Neuronal stem cell (in vitro differentiated cells): ENCODE results near the gene C9orf40.

ENCODE experiments used
- DNase-seq: peaks from one replicate; pipeline ENCODE4 v3.0.0-alpha.2; 2013; ENCODE audit warnings: low spot score
- H2AFZ ChIP-seq: one replicate; pipeline ENCODE4 v1.6.1; 2013; ENCODE audit warnings: mild to moderate bottlenecking, low read length, inconsistent platforms
- H2AK5ac ChIP-seq: 2 replicates; pipeline ENCODE4 v1.6.1; 2013; ENCODE audit warnings: low read depth, mild to moderate bottlenecking, inconsistent platforms, low read length, moderate library complexity, mixed read lengths
- H2BK120ac ChIP-seq: 2 replicates; pipeline ENCODE4 v1.6.1; 2013; ENCODE audit warnings: low read depth, mild to moderate bottlenecking, inconsistent platforms, low read length, moderate library complexity, mixed read lengths
- H2BK12ac ChIP-seq: one replicate; pipeline ENCODE4 v1.6.1; 2013; ENCODE audit warnings: low read length, inconsistent platforms
- H2BK15ac ChIP-seq: 2 replicates; pipeline ENCODE4 v1.6.1; 2013; ENCODE audit warnings: mild to moderate bottlenecking, low read length, inconsistent platforms, mixed read lengths
- H2BK5ac ChIP-seq: one replicate; pipeline ENCODE4 v1.6.1; 2013; ENCODE audit warnings: inconsistent platforms, mild to moderate bottlenecking, low read length, moderate library complexity
- H3K14ac ChIP-seq: one replicate; pipeline ENCODE4 v1.6.1; 2013; ENCODE audit warnings: low read length, inconsistent platforms
- H3K18ac ChIP-seq: 2 replicates; pipeline ENCODE4 v1.6.1; 2013; ENCODE audit warnings: low read length, inconsistent platforms
- H3K23ac ChIP-seq: 2 replicates; pipeline ENCODE4 v1.6.1; 2013; ENCODE audit warnings: low read depth, mild to moderate bottlenecking, mixed read lengths, low read length, inconsistent platforms; ENCODE audit not compliant: poor library complexity
- H3K27ac ChIP-seq: replicated peaks from 3 replicates; pipeline ENCODE4 v1.5.1; 2013; ENCODE audit warnings: low read length, inconsistent platforms
- H3K27me3 ChIP-seq, 3 experiments: 2 replicates each; pipeline ENCODE4 v1.6.1; 2013; ENCODE audit warnings: low read length in 3 of 3, mild to moderate bottlenecking in 2 of 3, inconsistent platforms in 1 of 3, low read depth in 1 of 3, mixed read lengths in 1 of 3, moderate library complexity in 1 of 3; ENCODE audit not compliant: control insufficient read depth in 3 of 3, insufficient read depth in 3 of 3
- H3K36me3 ChIP-seq, 2 donors: replicated peaks in 1 of 2; 2 replicates each; pipeline ENCODE4 v1.6.1; 2013; ENCODE audit warnings: low read length in 2 of 2; ENCODE audit not compliant: control insufficient read depth in 2 of 2, insufficient read depth in 2 of 2
- H3K4ac ChIP-seq: 2 replicates; pipeline ENCODE4 v1.6.1; 2013; ENCODE audit warnings: inconsistent platforms, mild to moderate bottlenecking, low read length, moderate library complexity
- H3K4me1 ChIP-seq, 2 donors: 1 replicate in 1 of 2; 2 replicates in 1 of 2; pipeline ENCODE4 v1.6.1; 2013; ENCODE audit warnings: low read length in 2 of 2, low read depth in 1 of 2; ENCODE audit not compliant: control insufficient read depth in 2 of 2, insufficient read depth in 1 of 2
- H3K4me2 ChIP-seq: one replicate; pipeline ENCODE4 v1.6.1; 2013; ENCODE audit warnings: mild to moderate bottlenecking, low read length, inconsistent platforms; ENCODE audit not compliant: insufficient read depth, poor library complexity, severe bottlenecking
- H3K4me3 ChIP-seq, 2 donors: 2 replicates each; pipeline ENCODE4 v1.5.1; 2013; ENCODE audit warnings: low read length in 2 of 2, mild to moderate bottlenecking in 2 of 2, inconsistent platforms in 1 of 2, moderate library complexity in 1 of 2
- H3K79me1 ChIP-seq: one replicate; pipeline ENCODE4 v1.6.1; 2013; ENCODE audit warnings: low read depth, mild to moderate bottlenecking, inconsistent platforms, low read length, moderate library complexity
- H3K9ac ChIP-seq: one replicate; pipeline ENCODE4 v1.6.1; 2013; ENCODE audit warnings: mild to moderate bottlenecking, low read depth, low read length, inconsistent platforms; ENCODE audit not compliant: poor library complexity
- H3K9me3 ChIP-seq, 2 donors: replicated peaks in 1 of 2; 2 replicates each; pipeline versions ENCODE3 to v1.6.1; 2013; ENCODE audit warnings: low read length in 2 of 2, mild to moderate bottlenecking in 2 of 2, inconsistent platforms in 1 of 2, low read depth in 1 of 2, mixed read lengths in 1 of 2, moderate library complexity in 1 of 2; ENCODE audit not compliant: control insufficient read depth in 2 of 2, insufficient read depth in 1 of 2
- H4K8ac ChIP-seq: one replicate; pipeline ENCODE4 v1.6.1; 2013; ENCODE audit warnings: low read depth, mild to moderate bottlenecking, inconsistent platforms, low read length, moderate library complexity
- H4K91ac ChIP-seq: one replicate; pipeline ENCODE4 v1.6.1; 2013; ENCODE audit warnings: low read length, low read depth, mild to moderate bottlenecking, inconsistent platforms; ENCODE audit not compliant: poor library complexity
- WGBS, 2 donors: extraction: QIAGEN DNeasy Blood & Tissue Kit; methylation state at CpG; one replicate each; pipeline ENCODE4 v1.1.7; 2013; ENCODE audit warnings: missing lambda C conversion rate in 2 of 2, mixed read lengths in 1 of 2; ENCODE audit not compliant: insufficient read length in 2 of 2, insufficient replicate concordance in 1 of 2; ENCODE audit errors: extremely low coverage in 2 of 2; 5-methylcytosine and 5-hydroxymethylcytosine counted together

The C9orf40 gene

GRCh38 chr9:74907085-74907484 lies 45.6 kb downstream of the C9orf40 start:
- no peak overlapping the region for H2BK12ac ChIP-seq
- H3K18ac ChIP-seq, result no peak overlapping the region
- no peaks in the 10 kb centered on the region for H3K79me1 ChIP-seq
- no peak overlapping the region for H3K4ac ChIP-seq
- no peak overlapping the region for H3K4me3 ChIP-seq
- H4K8ac ChIP-seq, result no peak overlapping the region
- no peak overlapping the region for H3K14ac ChIP-seq
- H2BK5ac ChIP-seq, result no peak overlapping the region
- H2AFZ ChIP-seq, result no peak overlapping the region
- H4K91ac ChIP-seq, result no peak overlapping the region
- no peak overlapping the region for H2BK15ac ChIP-seq
- WGBS, 2 donors, result no CpG with 5 or more reads among the region's 3 CpGs
- no peak overlapping the region for H3K9ac ChIP-seq
- no peak overlapping the region for H3K23ac ChIP-seq
- no peaks in the 10 kb centered on the region for H3K27me3 ChIP-seq
- H2AK5ac ChIP-seq, result no peak overlapping the region
- H3K9me3 ChIP-seq, result peaks cover 0 to 3% of the 10 kb centered on the region in 2 donors
- no peaks in the 10 kb centered on the region for H3K36me3 ChIP-seq
- no peak overlapping the region for H3K4me2 ChIP-seq
- no peak overlapping the region for H2BK120ac ChIP-seq
- no peak for DNase-seq
- no peak overlapping the region for H3K27ac ChIP-seq
- H3K4me1 ChIP-seq, result no peaks in the 10 kb centered on the region

DNA sequence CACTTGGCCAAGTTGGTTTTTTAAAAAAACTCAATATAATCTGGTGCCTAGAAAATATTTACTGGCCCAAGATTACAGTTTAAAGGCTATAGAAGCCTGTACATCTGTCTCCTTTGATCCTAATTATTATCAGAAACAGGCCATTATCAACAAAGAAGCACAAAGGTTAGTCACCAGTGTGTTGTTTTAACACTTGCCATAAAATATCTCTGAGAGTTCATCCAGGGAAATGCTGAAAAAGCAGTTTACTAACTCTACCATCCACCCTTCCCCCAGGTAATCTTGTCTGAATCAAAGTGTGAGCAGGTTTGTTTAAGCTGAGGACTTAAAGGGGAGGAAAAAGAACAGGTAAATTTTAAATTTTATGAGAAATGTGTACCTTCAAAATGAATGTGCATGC lies 51.7 kb downstream of the C9orf40 start:
- Histone ChIP-seq H3K4me3 (no peak overlapping the region), H3K14ac (no peak overlapping the region)
- DNase-seq, result no peak

More for the DNA sequence above, 51.7 kb downstream of the C9orf40 start:
- H2AK5ac ChIP-seq, result no peak overlapping the region
- H3K4me1 ChIP-seq, result no peaks in the 10 kb centered on the region
- no peaks in the 10 kb centered on the region for H3K36me3 ChIP-seq
- H2BK12ac ChIP-seq, result no peak overlapping the region
- H3K18ac ChIP-seq, result no peak overlapping the region
- H3K9me3 ChIP-seq, result peaks cover 0 to 3% of the 10 kb centered on the region in 2 donors
- H4K91ac ChIP-seq, result no peak overlapping the region
- no peak overlapping the region for H3K9ac ChIP-seq
- H3K4ac ChIP-seq, result no peak overlapping the region
- no peak overlapping the region for H3K23ac ChIP-seq
- H2BK5ac ChIP-seq, result no peak overlapping the region
- H4K8ac ChIP-seq, result no peak overlapping the region
- H3K27ac ChIP-seq, result no peak overlapping the region
- H2BK15ac ChIP-seq, result no peak overlapping the region
- H2AFZ ChIP-seq, result no peak overlapping the region
- no peak overlapping the region for H2BK120ac ChIP-seq
- H3K4me2 ChIP-seq, result no peak overlapping the region
- H3K79me1 ChIP-seq, result no peaks in the 10 kb centered on the region
- no peaks in the 10 kb centered on the region for H3K27me3 ChIP-seq
